OCI-LY1 (cell line): ENCODE results near the gene TECTA.

Experiments used
- H2AFZ ChIP-seq: fragments of 200-600 bp; sonication (generic), shearing (Covaris generic); 2 replicates; pipeline ENCODE4 v1.6.0; 2014; ENCODE audit warnings: antibody characterized with exemption, mild to moderate bottlenecking, low read length
- H3F3A ChIP-seq: fragments of 200-600 bp; sonication (generic), shearing (Covaris generic); 2 replicates; pipeline ENCODE4 v1.6.0; 2014; ENCODE audit warnings: mild to moderate bottlenecking, antibody characterized with exemption, low read length, moderate library complexity; ENCODE audit not compliant: insufficient read depth
- H3K27ac ChIP-seq: fragments of 200-600 bp; sonication (generic); 2 replicates; pipeline ENCODE4 v1.5.1; 2014; ENCODE audit warnings: low read length, mixed run types, mild to moderate bottlenecking, low read depth; ENCODE audit not compliant: poor library complexity, severe bottlenecking
- H3K27me3 ChIP-seq: fragments of 200-600 bp; sonication (generic); 2 replicates; pipeline ENCODE4 v1.6.0; 2014; ENCODE audit warnings: antibody characterized with exemption, mild to moderate bottlenecking, low read length, moderate library complexity; ENCODE audit not compliant: insufficient read depth
- H3K36me3 ChIP-seq: fragments of 200-600 bp; sonication (generic); 2 replicates; pipeline ENCODE4 v1.6.1; 2014; ENCODE audit warnings: mild to moderate bottlenecking, antibody characterized with exemption, low read length, moderate library complexity, mixed read lengths; ENCODE audit not compliant: insufficient read depth
- H3K4me1 ChIP-seq: fragments of 200-600 bp; sonication (generic); 2 replicates; pipeline ENCODE4 v1.5.1; 2014; ENCODE audit warnings: mild to moderate bottlenecking, low read length, moderate library complexity; ENCODE audit not compliant: insufficient read depth, severe bottlenecking
- H3K4me2 ChIP-seq: fragments of 200-600 bp; sonication (generic), shearing (Covaris generic); 2 replicates; pipeline ENCODE4 v1.6.1; 2014; ENCODE audit warnings: low read length
- H3K4me3 ChIP-seq: fragments of 200-600 bp; sonication (generic); 2 replicates; pipeline ENCODE4 v1.5.1; 2014; ENCODE audit warnings: low read length, low read depth, mild to moderate bottlenecking, mixed read lengths; ENCODE audit not compliant: poor library complexity, severe bottlenecking
- H3K79me2 ChIP-seq: fragments of 200-600 bp; shearing (Covaris generic); 2 replicates; pipeline ENCODE4 v1.6.1; 2016; ENCODE audit warnings: mixed run types, low read length, mixed read lengths; ENCODE audit not compliant: insufficient read depth
- H3K9ac ChIP-seq: fragments of 200-600 bp; sonication (generic), shearing (Covaris generic); 2 replicates; pipeline ENCODE4 v1.6.1; 2014; ENCODE audit warnings: mild to moderate bottlenecking, low read length, mixed read lengths
- H3K9me2 ChIP-seq: fragments of 200-600 bp; sonication (generic), shearing (Covaris generic); 2 replicates; pipeline ENCODE4 v1.6.1; 2014; ENCODE audit warnings: low read depth, mild to moderate bottlenecking, low read length, mixed read lengths
- H3K9me3 ChIP-seq: fragments of 200-600 bp; shearing (Covaris generic); 2 replicates; pipeline ENCODE4 v1.6.1; 2014; ENCODE audit warnings: low read length, mixed read lengths
- H4K20me1 ChIP-seq: fragments of 200-600 bp; sonication (generic), shearing (Covaris generic); 2 replicates; pipeline ENCODE4 v1.6.0; 2016; ENCODE audit warnings: mild to moderate bottlenecking, low read length; ENCODE audit not compliant: insufficient read depth
- EZH2 ChIP-seq: fragments of 200-600 bp; sonication (generic), shearing (Covaris generic); IDR thresholded peaks from 2 replicates; pipeline ENCODE4 v1.8.0; 2017; ENCODE audit warnings: borderline replicate concordance, mixed run types, mild to moderate bottlenecking, antibody characterized with exemption, low read length, moderate library complexity, mixed read lengths
- TF ChIP-seq, protein P1 (sequence below): fragments of 200-600 bp; sonication (generic), shearing (Covaris generic); IDR thresholded peaks from 2 replicates; pipeline ENCODE4 v1.5.1; 2017; ENCODE audit warnings: mild to moderate bottlenecking, antibody characterized with exemption, low read length, moderate library complexity, mixed read lengths

Gene TECTA, protein sequence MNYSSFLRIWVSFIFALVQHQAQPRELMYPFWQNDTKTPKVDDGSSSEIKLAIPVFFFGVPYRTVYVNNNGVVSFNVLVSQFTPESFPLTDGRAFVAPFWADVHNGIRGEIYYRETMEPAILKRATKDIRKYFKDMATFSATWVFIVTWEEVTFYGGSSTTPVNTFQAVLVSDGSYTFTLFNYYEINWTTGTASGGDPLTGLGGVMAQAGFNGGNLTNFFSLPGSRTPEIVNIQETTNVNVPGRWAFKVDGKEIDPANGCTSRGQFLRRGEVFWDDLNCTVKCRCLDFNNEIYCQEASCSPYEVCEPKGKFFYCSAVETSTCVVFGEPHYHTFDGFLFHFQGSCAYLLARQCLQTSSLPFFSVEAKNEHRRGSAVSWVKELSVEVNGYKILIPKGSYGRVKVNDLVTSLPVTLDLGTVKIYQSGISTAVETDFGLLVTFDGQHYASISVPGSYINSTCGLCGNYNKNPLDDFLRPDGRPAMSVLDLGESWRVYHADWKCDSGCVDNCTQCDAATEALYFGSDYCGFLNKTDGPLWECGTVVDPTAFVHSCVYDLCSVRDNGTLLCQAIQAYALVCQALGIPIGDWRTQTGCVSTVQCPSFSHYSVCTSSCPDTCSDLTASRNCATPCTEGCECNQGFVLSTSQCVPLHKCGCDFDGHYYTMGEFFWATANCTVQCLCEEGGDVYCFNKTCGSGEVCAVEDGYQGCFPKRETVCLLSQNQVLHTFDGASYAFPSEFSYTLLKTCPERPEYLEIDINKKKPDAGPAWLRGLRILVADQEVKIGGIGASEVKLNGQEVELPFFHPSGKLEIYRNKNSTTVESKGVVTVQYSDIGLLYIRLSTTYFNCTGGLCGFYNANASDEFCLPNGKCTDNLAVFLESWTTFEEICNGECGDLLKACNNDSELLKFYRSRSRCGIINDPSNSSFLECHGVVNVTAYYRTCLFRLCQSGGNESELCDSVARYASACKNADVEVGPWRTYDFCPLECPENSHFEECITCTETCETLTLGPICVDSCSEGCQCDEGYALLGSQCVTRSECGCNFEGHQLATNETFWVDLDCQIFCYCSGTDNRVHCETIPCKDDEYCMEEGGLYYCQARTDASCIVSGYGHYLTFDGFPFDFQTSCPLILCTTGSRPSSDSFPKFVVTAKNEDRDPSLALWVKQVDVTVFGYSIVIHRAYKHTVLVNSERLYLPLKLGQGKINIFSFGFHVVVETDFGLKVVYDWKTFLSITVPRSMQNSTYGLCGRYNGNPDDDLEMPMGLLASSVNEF (N-terminal part only)

DNA sequence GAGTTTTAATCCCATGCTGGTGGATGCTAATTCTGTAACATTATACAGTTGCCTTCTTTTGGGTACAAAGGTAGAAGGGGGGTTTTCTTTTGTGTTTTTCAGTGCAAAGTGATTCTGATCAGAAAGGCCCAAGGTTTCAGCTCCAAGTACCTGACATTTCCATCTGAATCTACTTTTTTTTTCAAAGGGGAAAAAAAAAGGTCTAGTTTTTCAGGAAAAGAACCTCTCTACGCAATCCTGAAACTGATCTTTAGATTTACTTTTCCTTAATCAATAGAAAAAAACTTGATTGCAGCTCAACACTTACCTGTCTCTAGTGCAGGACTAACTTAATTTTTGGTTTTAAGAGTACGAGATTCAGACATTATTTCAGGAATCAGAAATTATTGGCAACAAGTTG lies at the start of gene TECTA:
Gene TECTA (plus strand): TSS at position 301 of the 400 bp plus-strand sequence. CDS start 1,423 bp downstream, outside the sequence.
- H3K4me3 ChIP-seq, result no peak within 1 kb of the TSS
- no peak within 1 kb of the TSS for H3K27ac ChIP-seq
- H3K79me2 ChIP-seq, result no peaks in the 10 kb centered on the region
- no peak within 1 kb of the TSS for H3K4me2 ChIP-seq
- no peak within 1 kb of the TSS for H2AFZ ChIP-seq
- H3K9ac ChIP-seq, result no peak within 1 kb of the TSS
- H3K27me3 ChIP-seq, result no peaks in the 10 kb centered on the region
- H3K9me3 ChIP-seq, result no peaks in the 10 kb centered on the region
- H3K36me3 ChIP-seq, result no peaks in the 10 kb centered on the region
- H3F3A ChIP-seq, result no peaks in the 10 kb centered on the region
- TF ChIP-seq EZH2, result no peak
- TF ChIP-seq, protein P1, sequence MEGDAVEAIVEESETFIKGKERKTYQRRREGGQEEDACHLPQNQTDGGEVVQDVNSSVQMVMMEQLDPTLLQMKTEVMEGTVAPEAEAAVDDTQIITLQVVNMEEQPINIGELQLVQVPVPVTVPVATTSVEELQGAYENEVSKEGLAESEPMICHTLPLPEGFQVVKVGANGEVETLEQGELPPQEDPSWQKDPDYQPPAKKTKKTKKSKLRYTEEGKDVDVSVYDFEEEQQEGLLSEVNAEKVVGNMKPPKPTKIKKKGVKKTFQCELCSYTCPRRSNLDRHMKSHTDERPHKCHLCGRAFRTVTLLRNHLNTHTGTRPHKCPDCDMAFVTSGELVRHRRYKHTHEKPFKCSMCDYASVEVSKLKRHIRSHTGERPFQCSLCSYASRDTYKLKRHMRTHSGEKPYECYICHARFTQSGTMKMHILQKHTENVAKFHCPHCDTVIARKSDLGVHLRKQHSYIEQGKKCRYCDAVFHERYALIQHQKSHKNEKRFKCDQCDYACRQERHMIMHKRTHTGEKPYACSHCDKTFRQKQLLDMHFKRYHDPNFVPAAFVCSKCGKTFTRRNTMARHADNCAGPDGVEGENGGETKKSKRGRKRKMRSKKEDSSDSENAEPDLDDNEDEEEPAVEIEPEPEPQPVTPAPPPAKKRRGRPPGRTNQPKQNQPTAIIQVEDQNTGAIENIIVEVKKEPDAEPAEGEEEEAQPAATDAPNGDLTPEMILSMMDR, result no peak
- no peaks in the 10 kb centered on the region for H3K4me1 ChIP-seq
- no peaks in the 10 kb centered on the region for H3K9me2 ChIP-seq
- H4K20me1 ChIP-seq, result no peaks in the 10 kb centered on the region

DNA sequence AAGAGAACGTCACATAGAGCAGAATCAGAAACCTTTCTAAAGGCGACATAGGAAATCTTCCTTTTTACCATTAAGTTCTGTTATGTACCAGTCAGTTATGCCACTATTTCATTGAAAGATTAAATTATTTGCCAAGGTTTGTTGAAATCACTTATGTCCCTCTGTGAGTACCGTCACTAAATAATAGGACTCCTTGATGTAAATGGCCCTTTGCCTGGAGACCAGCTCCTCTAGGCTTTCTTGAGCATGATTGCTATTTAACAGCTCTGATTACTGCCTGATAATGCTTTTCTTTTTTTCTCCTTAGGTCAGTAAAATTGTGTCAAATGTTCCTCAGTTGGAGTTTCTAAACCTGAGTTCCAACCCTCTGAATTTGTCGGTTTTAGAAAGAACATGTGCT lies 47.8 kb upstream of the TECTA start:
- no peaks in the 10 kb centered on the region for H4K20me1 ChIP-seq
- H3K4me2 ChIP-seq, result no peak overlapping the region
- H3K36me3 ChIP-seq, result peaks cover 36% of the 10 kb centered on the region; the same call in 1 of the 2 replicates
- no peak overlapping the region for H2AFZ ChIP-seq
- no peaks in the 10 kb centered on the region for H3K9me3 ChIP-seq
- H3K9ac ChIP-seq, result no peak overlapping the region
- H3K4me1 ChIP-seq, result no peaks in the 10 kb centered on the region
- no peak overlapping the region for H3K27ac ChIP-seq
- no peak for TF ChIP-seq EZH2
- TF ChIP-seq, protein P1, result no peak
- no peaks in the 10 kb centered on the region for H3F3A ChIP-seq
- H3K9me2 ChIP-seq, result no peaks in the 10 kb centered on the region
- H3K4me3 ChIP-seq, result no peak overlapping the region
- no peaks in the 10 kb centered on the region for H3K79me2 ChIP-seq
- H3K27me3 ChIP-seq, result no peaks in the 10 kb centered on the region

DNA sequence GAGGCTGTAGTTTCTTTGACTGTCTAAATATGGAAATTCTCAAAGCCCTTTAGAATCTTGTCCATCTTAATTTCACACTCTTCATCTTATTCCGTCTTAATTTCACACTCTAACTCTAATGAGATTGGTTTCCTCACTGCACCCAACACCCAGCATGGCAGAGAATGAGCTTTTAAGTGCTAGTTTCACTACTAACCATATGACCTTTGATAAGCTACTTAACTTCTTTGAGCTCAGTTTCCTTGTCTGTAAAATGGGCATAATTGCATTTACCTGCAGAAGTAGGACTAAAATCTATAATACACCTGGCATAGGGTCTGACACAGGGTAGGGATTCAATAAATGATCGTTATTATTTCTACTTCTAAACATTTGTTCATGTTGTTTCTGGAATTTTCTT lies 46.8 kb upstream of the TECTA start:
- Histone ChIP-seq H3K79me2 (no peaks in the 10 kb centered on the region), H3K9ac (no peak overlapping the region)

More for the DNA sequence above, 46.8 kb upstream of the TECTA start:
- TF ChIP-seq, protein P1, result no peak
- TF ChIP-seq EZH2, result no peak
- Histone ChIP-seq H3K4me3 (no peak overlapping the region), H3K27ac (no peak overlapping the region), H4K20me1 (no peaks in the 10 kb centered on the region), H3K9me3 (no peaks in the 10 kb centered on the region), H3K4me2 (no peak overlapping the region), H3K27me3 (no peaks in the 10 kb centered on the region), H3K4me1 (no peaks in the 10 kb centered on the region), H2AFZ (no peak overlapping the region), H3F3A (no peaks in the 10 kb centered on the region), H3K9me2 (no peaks in the 10 kb centered on the region), H3K36me3 (peaks cover 33% of the 10 kb centered on the region; the same call in 1 of the 2 replicates)
